ENCODE data around the gene ETV3L.
"Not testable (repeated sequence)": the region's sequence is repeated elsewhere in the genome, so short reads cannot be mapped to it uniquely, and the experiment has no call there.

Gene ETV3L

GRCh38 chr1:157077394-157077793, 22.2 kb downstream of the ETV3L start:
- DNase-seq (ENCODE audit: low read depth) = no peak

GRCh38 chr1:157073944-157074685, 25.5 kb downstream of the ETV3L start:
- peak; percentile 18 for DNase-seq (ENCODE audit: low read depth)

GRCh38 chr1:157069601-157070000, 30.0 kb downstream of the ETV3L start:
- no peak for DNase-seq (ENCODE audit: low read depth)

GRCh38 chr1:157059241-157059640, 40.4 kb downstream of the ETV3L start:
- not testable (repeated sequence) for DNase-seq (ENCODE audit: low read depth)

DNA sequence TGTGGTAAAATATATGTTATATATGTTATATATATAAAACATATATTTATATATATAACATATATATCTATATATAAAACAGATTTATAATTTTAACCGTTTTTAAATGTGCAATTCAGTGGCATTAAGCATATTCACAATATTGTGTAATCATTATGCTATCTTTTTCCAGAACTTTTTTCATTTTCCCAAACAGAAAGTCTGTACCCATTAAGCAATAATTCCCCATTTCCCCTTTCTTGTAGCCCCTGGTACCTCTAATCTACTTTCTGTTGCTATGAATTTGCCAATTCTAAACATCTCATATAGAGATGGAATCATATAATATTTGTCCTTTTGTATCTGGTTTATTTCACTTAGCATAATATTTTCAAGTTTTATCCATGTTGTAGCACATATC, 43.3 kb downstream of the ETV3L start:
- no peak for DNase-seq (ENCODE audit: low read depth)

GRCh38 chr1:157055729-157056128, 43.9 kb downstream of the ETV3L start:
- not testable (repeated sequence) for DNase-seq (ENCODE audit: low read depth)

GRCh38 chr1:157050836-157051235, 48.8 kb downstream of the ETV3L start:
- no peak for DNase-seq (ENCODE audit: low read depth)

GRCh38 chr1:157047062-157047410, 52.6 kb downstream of the ETV3L start:
- DNase-seq (ENCODE audit: low read depth) = no peak

- DNase-seq (ENCODE audit: low read depth) = peak; percentile 82
These were observed 54.1 kb downstream of the ETV3L start, which contains the start of gene ARHGEF11 for GRCh38 chr1:157045250-157046218. ARHGEF11 (minus strand) TSS chr1:157045742; CDS start chr1:157044330, 1,412 bp downstream.

- DNase-seq (ENCODE audit: low read depth) = no peak
These were observed 55.3 kb downstream of the ETV3L start for GRCh38 chr1:157044326-157044725.

- no peak for DNase-seq (ENCODE audit: low read depth)
These were observed 55.9 kb downstream of the ETV3L start for GRCh38 chr1:157043685-157044084.

GRCh38 chr1:157042846-157043245, 56.8 kb downstream of the ETV3L start:
- DNase-seq (ENCODE audit: low read depth) = no peak
